GM23338 (cell line): ENCODE measurements around the gene LIF. TPM values are rescaled to one million over a fixed set of nuclear protein-coding genes. Genes with fewer than 3 reads are reported as not detected.

ENCODE experiments used
- ATAC-seq: fragments of 200-7000 bp; cut with Tn5 transposase; 3 replicates; pipeline ENCODE4 v1.9.1; 2020
- DNase-seq: peaks from one replicate; pipeline ENCODE4 v3.0.0-alpha.2; 2015; ENCODE audit warnings: low spot score
- H2AFZ ChIP-seq: fragments of 200-600 bp; sonication (generic); 2 replicates; pipeline ENCODE4 v1.8.0; 2016; ENCODE audit warnings: antibody characterized with exemption, mild to moderate bottlenecking, moderate library complexity
- H3F3A ChIP-seq: fragments of 200-600 bp; sonication (generic); replicated peaks from 2 replicates; pipeline ENCODE4 v1.8.0; 2017; ENCODE audit warnings: antibody characterized with exemption, mixed run types, low read depth
- H3K27ac ChIP-seq: fragments of 200-600 bp; sonication (generic); 2 replicates; pipeline ENCODE4 v1.6.1; 2016; ENCODE audit warnings: low read depth
- H3K27me3 ChIP-seq: fragments of 200-600 bp; sonication (generic); 2 replicates; pipeline ENCODE4 v1.8.0; 2016; ENCODE audit warnings: mild to moderate bottlenecking, mixed run types, moderate library complexity; ENCODE audit not compliant: insufficient read depth
- H3K36me3 ChIP-seq: fragments of 200-600 bp; sonication (generic); 2 replicates; pipeline ENCODE4 v1.8.0; 2016; ENCODE audit warnings: mild to moderate bottlenecking; ENCODE audit not compliant: insufficient read depth
- H3K4me1 ChIP-seq: fragments of 200-600 bp; sonication (generic); 2 replicates; pipeline ENCODE4 v1.8.0; 2016; ENCODE audit warnings: mild to moderate bottlenecking, moderate library complexity; ENCODE audit not compliant: insufficient read depth
- H3K4me2 ChIP-seq: fragments of 200-600 bp; sonication (generic); 2 replicates; pipeline ENCODE4 v1.7.1; 2017; ENCODE audit warnings: mixed run types
- H3K4me3 ChIP-seq: fragments of 200-600 bp; sonication (generic); 2 replicates; pipeline ENCODE4 v1.6.1; 2016; ENCODE audit warnings: mixed run types
- H3K79me2 ChIP-seq: fragments of 200-600 bp; sonication (generic); replicated peaks from 2 replicates; pipeline ENCODE4 v1.8.0; 2017; ENCODE audit warnings: mild to moderate bottlenecking; ENCODE audit not compliant: insufficient read depth
- H3K9me2 ChIP-seq: fragments of 200-600 bp; sonication (generic); 2 replicates; pipeline ENCODE4 v1.8.0; 2017; ENCODE audit not compliant: insufficient read depth
- H4K20me1 ChIP-seq: fragments of 200-600 bp; sonication (generic); replicated peaks from 2 replicates; pipeline ENCODE4 v1.8.0; 2017; ENCODE audit warnings: mild to moderate bottlenecking; ENCODE audit not compliant: insufficient read depth
- H3K27ac Mint-ChIP-seq: 2 replicates; pipeline ENCODE4 v1.8.0; 2020; ENCODE audit warnings: inconsistent platforms, mild to moderate bottlenecking, moderate library complexity, mixed read lengths
- H3K27me3 Mint-ChIP-seq: 3 replicates; pipeline ENCODE4 v1.8.0; 2022; ENCODE audit warnings: low read depth, mild to moderate bottlenecking, moderate library complexity, mixed read lengths, inconsistent platforms; ENCODE audit not compliant: insufficient read depth, poor library complexity
- H3K36me3 Mint-ChIP-seq: 3 replicates; pipeline ENCODE4 v1.8.0; 2021; ENCODE audit warnings: low read depth, mild to moderate bottlenecking, inconsistent platforms, moderate library complexity, mixed read lengths
- H3K4me1 Mint-ChIP-seq: 3 replicates; pipeline ENCODE4 v1.8.0; 2020; ENCODE audit warnings: mild to moderate bottlenecking, inconsistent platforms, mixed read lengths
- H3K4me3 Mint-ChIP-seq: 3 replicates; pipeline ENCODE4 v1.8.0; 2021; ENCODE audit warnings: moderate library complexity, mild to moderate bottlenecking, inconsistent platforms, mixed read lengths
- H3K9me3 Mint-ChIP-seq: 3 replicates; pipeline ENCODE4 v1.8.0; 2020; ENCODE audit warnings: moderate library complexity, mild to moderate bottlenecking, inconsistent platforms, mixed read lengths
- CREB1 ChIP-seq: fragments of 250-450 bp; sonication (Bioruptor Pico); IDR thresholded peaks from 2 replicates; pipeline ENCODE4 v1.5.0; 2020; ENCODE audit warnings: low read depth, mild to moderate bottlenecking, moderate library complexity
- CTCF ChIP-seq, 2 experiments: fragments of 200-600 bp in 1 of 2; sonication (generic) in 1 of 2; conservative IDR thresholded peaks; 2 replicates each; pipeline versions ENCODE4 v1.5.1 to v1.6.1; 2016 to 2017; ENCODE audit warnings: antibody characterized with exemption in 2 of 2, low read depth in 2 of 2, mild to moderate bottlenecking in 2 of 2, moderate library complexity in 1 of 2
- ETS1 ChIP-seq: IDR thresholded peaks from 2 replicates; pipeline ENCODE4 v1.6.1; 2016; ENCODE audit warnings: antibody characterized with exemption
- NANOG ChIP-seq: IDR thresholded peaks from 2 replicates; pipeline ENCODE4 v1.6.1; 2016; ENCODE audit warnings: antibody characterized with exemption, borderline replicate concordance
- ZNF331 ChIP-seq: fragments of 250-450 bp; sonication (Bioruptor Pico); IDR thresholded peaks from 2 replicates; pipeline ENCODE4 v1.5.0; 2020; ENCODE audit warnings: low read depth, mild to moderate bottlenecking, moderate library complexity
- ZNF462 ChIP-seq: fragments of 250-450 bp; sonication (Bioruptor Pico); IDR thresholded peaks from 2 replicates; pipeline ENCODE4 v1.5.0; 2020; ENCODE audit warnings: mild to moderate bottlenecking, moderate library complexity
- polyA plus RNA-seq: library from polyadenylated mRNA; unstranded; fragments of >200 nt; fragmentation: Nextera tagmentation; extraction: Ambion mirVana; gene quantifications from 2 replicates; pipeline ENCODE4 v1.2.1, GENCODE V29; 2016
- total RNA-seq: library from RNA; depleted of rRNA; stranded (reverse); fragments of >200 nt; shearing (Covaris generic); gene quantifications from 2 replicates; pipeline ENCODE4 v1.2.3, GENCODE V29; 2014

LIF gene
- total and polyA plus RNA-seq, 2 experiments from 2014 or later = 1.8 to 3.6 TPM

- Mint-ChIP-seq H3K4me1 (peaks cover 14% of the 10 kb centered on the region; the same call in 2 of the 3 replicates), H3K27ac (no peak overlapping the region), H3K9me3 (no peaks in the 10 kb centered on the region), H3K4me3 (peak overlapping the region; percentile 79), H3K36me3 (no peaks in the 10 kb centered on the region), H3K27me3 (peaks cover 22% of the 10 kb centered on the region)
- Histone ChIP-seq H3K4me3 (peak overlapping the region; percentile 75), H3K27me3 (peaks cover 7% of the 10 kb centered on the region; the same call in 1 of the 2 replicates), H3K36me3 (no peaks in the 10 kb centered on the region), H3K79me2 (no peaks in the 10 kb centered on the region), H3F3A (peaks cover 11% of the 10 kb centered on the region), H3K9me2 (no peaks in the 10 kb centered on the region), H4K20me1 (no peaks in the 10 kb centered on the region; the same call in 1 of the 2 replicates), H3K27ac (peak overlapping the region; percentile 78; the same call in 1 of the 2 replicates), H3K4me2 (peak overlapping the region; percentile 91), H2AFZ (no peak overlapping the region), H3K4me1 (peaks cover 14% of the 10 kb centered on the region; the same call in 1 of the 2 replicates)
- ATAC-seq (peak; percentile 76), DNase-seq (peak; percentile 96)
- no peak for TF ChIP-seq ZNF462
- TF ChIP-seq NANOG = no peak
- no peak for TF ChIP-seq ETS1
- TF ChIP-seq CTCF (conservative IDR thresholded peaks at IDR 0.05; ENCODE audit: low read depth in 2 of 2) = peak; percentile 76 to 79
- TF ChIP-seq CREB1 (CRISPR knock-in tag) = peak; percentile 58; the same call in 1 of the 2 replicates
- no peak for TF ChIP-seq ZNF331 (CRISPR knock-in tag)
Observed at GRCh38 chr22:30287648-30288418, 41.3 kb upstream of the LIF start.
